ENCODE data around the gene DLG3.
A peak's percentile ranks its signal among the peaks of the same experiment; 100 is the strongest.
"Not testable (repeated sequence)": the region's sequence is repeated elsewhere in the genome, so short reads cannot be mapped to it uniquely, and the experiment has no call there.

DLG3 gene

GRCh38 chrX:70476934-70477733, 32.5 kb downstream of the DLG3 start:
- DNase-seq (ENCODE audit: low read depth in 2 of 2), result no peak

- DNase-seq (ENCODE audit: low read depth in 2 of 2), result no peak
Observed at GRCh38 chrX:70477734-70478075, 33.1 kb downstream of the DLG3 start.

GRCh38 chrX:70478526-70479245, 34.1 kb downstream of the DLG3 start:
- DNase-seq (ENCODE audit: low read depth in 2 of 2), result no peak

GRCh38 chrX:70479247-70479921, 34.7 kb downstream of the DLG3 start:
- no peak for DNase-seq (ENCODE audit: low read depth in 2 of 2)

- DNase-seq (ENCODE audit: low read depth in 2 of 2), result no peak
Observed at GRCh38 chrX:70479922-70480659, 35.5 kb downstream of the DLG3 start.

GRCh38 chrX:70480660-70481018, 36.0 kb downstream of the DLG3 start:
- DNase-seq (ENCODE audit: low read depth in 2 of 2), result no peak

GRCh38 chrX:70481471-70482270, 37.0 kb downstream of the DLG3 start:
- no peak for DNase-seq (ENCODE audit: low read depth in 2 of 2)

- no peak for DNase-seq (ENCODE audit: low read depth in 2 of 2)
Observed at GRCh38 chrX:70482300-70482699, 37.7 kb downstream of the DLG3 start.

- no peak for DNase-seq (ENCODE audit: low read depth in 2 of 2)
Observed at GRCh38 chrX:70485466-70485865, 40.8 kb downstream of the DLG3 start.

- no peak for DNase-seq (ENCODE audit: low read depth in 2 of 2)
Observed at GRCh38 chrX:70488856-70489255, 44.2 kb downstream of the DLG3 start.

- no peak for DNase-seq (ENCODE audit: low read depth in 2 of 2)
Observed at GRCh38 chrX:70494441-70494840, 49.8 kb downstream of the DLG3 start.

- DNase-seq (ENCODE audit: low read depth in 2 of 2), result no peak
Observed at GRCh38 chrX:70496491-70496890, 51.9 kb downstream of the DLG3 start.

GRCh38 chrX:70497026-70497425, 52.4 kb downstream of the DLG3 start:
- no peak for DNase-seq (ENCODE audit: low read depth in 2 of 2)

- DNase-seq (ENCODE audit: low read depth in 2 of 2), result no peak
Observed at GRCh38 chrX:70498129-70498528, 53.5 kb downstream of the DLG3 start.

GRCh38 chrX:70500826-70501225, 56.2 kb downstream of the DLG3 start:
- no peak for DNase-seq (ENCODE audit: low read depth in 2 of 2)

GRCh38 chrX:70504772-70505450, 60.3 kb downstream of the DLG3 start:
- DNase-seq (ENCODE audit: low read depth in 2 of 2), result peak in 1 of 2 donors; percentile 30

- DNase-seq (ENCODE audit: low read depth in 2 of 2), result no peak
Observed at GRCh38 chrX:70505451-70505841, 60.8 kb downstream of the DLG3 start.

GRCh38 chrX:70508296-70508911, 63.8 kb downstream of the DLG3 start:
- DNase-seq (ENCODE audit: low read depth in 2 of 2), result peak in 1 of 2 donors; percentile 10

GRCh38 chrX:70509078-70509477, 64.4 kb downstream of the DLG3 start:
- no peak for DNase-seq (ENCODE audit: low read depth in 2 of 2)

- DNase-seq (ENCODE audit: low read depth in 2 of 2), result not testable (repeated sequence)
Observed at GRCh38 chrX:70515270-70515669, 70.6 kb downstream of the DLG3 start.

All from stimulated activated CD4-positive, alpha-beta T cell treated with anti-CD3 and anti-CD28 coated beads, Interleukin-4, amount 100 ng/mL, for 48 hours (primary cell).